H9 (cell line): ENCODE data around the gene TRIP10. TPM values are rescaled to one million over a fixed set of nuclear protein-coding genes. Genes with fewer than 3 reads are reported as not detected.

ENCODE experiments used
- DNase-seq: peaks from one replicate; pipeline ENCODE4 v3.0.0-alpha.2; 2017
- H2AFZ ChIP-seq: one replicate; pipeline ENCODE4 v1.6.1; 2013; ENCODE audit warnings: mild to moderate bottlenecking, low read length, control low read depth, moderate library complexity
- H2AK5ac ChIP-seq: 2 replicates; pipeline ENCODE4 v1.6.1; 2013; ENCODE audit warnings: low read length, control low read depth, mixed read lengths; ENCODE audit not compliant: insufficient read length
- H2BK120ac ChIP-seq: one replicate; pipeline ENCODE4 v1.6.1; 2013; ENCODE audit warnings: low read depth, mild to moderate bottlenecking, low read length, control low read depth, inconsistent platforms; ENCODE audit not compliant: poor library complexity, severe bottlenecking
- H2BK12ac ChIP-seq: 2 replicates; pipeline ENCODE4 v1.6.1; 2013; ENCODE audit warnings: low read length, control low read depth, mixed read lengths, low read depth; ENCODE audit not compliant: insufficient read length
- H2BK15ac ChIP-seq: 2 replicates; pipeline ENCODE4 v1.6.1; 2013; ENCODE audit warnings: low read depth, low read length, control low read depth
- H2BK20ac ChIP-seq: one replicate; pipeline ENCODE4 v1.6.1; 2013; ENCODE audit warnings: low read depth, mild to moderate bottlenecking, low read length, control low read depth, inconsistent platforms; ENCODE audit not compliant: poor library complexity, severe bottlenecking
- H2BK5ac ChIP-seq: 2 replicates; pipeline ENCODE4 v1.6.1; 2013; ENCODE audit warnings: low read length, control low read depth, mixed read lengths; ENCODE audit not compliant: insufficient read length
- H3K14ac ChIP-seq: 2 replicates; pipeline ENCODE4 v1.6.1; 2013; ENCODE audit warnings: low read length, control low read depth; ENCODE audit not compliant: insufficient read depth
- H3K18ac ChIP-seq: 2 replicates; pipeline ENCODE4 v1.6.1; 2013; ENCODE audit warnings: low read depth, mild to moderate bottlenecking, mixed read lengths, low read length, control low read depth; ENCODE audit not compliant: insufficient read length
- H3K23ac ChIP-seq: 2 replicates; pipeline ENCODE4 v1.6.1; 2013; ENCODE audit warnings: low read length, control low read depth, mixed read lengths, low read depth; ENCODE audit not compliant: insufficient read length
- H3K23me2 ChIP-seq: 2 replicates; pipeline ENCODE4 v1.6.1; 2013; ENCODE audit warnings: low read depth, mild to moderate bottlenecking, mixed read lengths, low read length, control low read depth; ENCODE audit not compliant: insufficient read length, poor library complexity, severe bottlenecking
- H3K27ac ChIP-seq: 2 replicates; pipeline ENCODE4 v1.5.1; 2013; ENCODE audit warnings: low read length, control low read depth, mixed read lengths, low read depth; ENCODE audit not compliant: insufficient read length
- H3K27me3 ChIP-seq: 2 replicates; pipeline ENCODE4 v1.6.1; 2013; ENCODE audit warnings: low read length, control low read depth, inconsistent platforms; ENCODE audit not compliant: insufficient read depth
- H3K4ac ChIP-seq: 2 replicates; pipeline ENCODE4 v1.6.1; 2013; ENCODE audit warnings: low read depth, mild to moderate bottlenecking, control low read depth, inconsistent platforms, low read length, moderate library complexity
- H3K4me1 ChIP-seq: 2 replicates; pipeline ENCODE4 v1.6.1; 2013; ENCODE audit warnings: low read length, control low read depth, inconsistent platforms; ENCODE audit not compliant: insufficient read depth
- H3K4me2 ChIP-seq: 2 replicates; pipeline ENCODE4 v1.6.1; 2013; ENCODE audit warnings: low read length, control low read depth, mixed read lengths; ENCODE audit not compliant: insufficient read length, insufficient read depth
- H3K56ac ChIP-seq: 2 replicates; pipeline ENCODE4 v1.6.1; 2013; ENCODE audit warnings: low read depth, mild to moderate bottlenecking, mixed read lengths, low read length, control low read depth; ENCODE audit not compliant: insufficient read length
- H3K79me1 ChIP-seq: 2 replicates; pipeline ENCODE4 v1.6.1; 2013; ENCODE audit warnings: low read depth, mild to moderate bottlenecking, moderate library complexity, low read length, control low read depth, inconsistent platforms; ENCODE audit not compliant: insufficient read depth, poor library complexity, severe bottlenecking
- H3K79me2 ChIP-seq: 2 replicates; pipeline ENCODE4 v1.6.1; 2013; ENCODE audit warnings: low read length, control low read depth, inconsistent platforms; ENCODE audit not compliant: insufficient read depth
- H3K9ac ChIP-seq: 2 replicates; pipeline ENCODE4 v1.6.1; 2013; ENCODE audit warnings: low read length, control low read depth, mixed read lengths; ENCODE audit not compliant: insufficient read length; ENCODE audit errors: extremely low read depth
- H3K9me3 ChIP-seq: one replicate; pipeline ENCODE4 v1.6.1; 2013; ENCODE audit warnings: low read depth, low read length, inconsistent platforms; ENCODE audit not compliant: control insufficient read depth
- H3T11ph ChIP-seq: one replicate; pipeline ENCODE4 v1.6.1; 2013; ENCODE audit warnings: mild to moderate bottlenecking, low read length, control low read depth, inconsistent platforms
- H4K20me1 ChIP-seq: one replicate; pipeline ENCODE4 v1.6.1; 2013; ENCODE audit not compliant: control insufficient read depth, insufficient read length, insufficient read depth
- H4K5ac ChIP-seq: 2 replicates; pipeline ENCODE4 v1.6.1; 2013; ENCODE audit warnings: low read depth, mild to moderate bottlenecking, mixed read lengths, low read length, control low read depth; ENCODE audit not compliant: insufficient read length
- H4K8ac ChIP-seq: replicated peaks from 2 replicates; pipeline ENCODE4 v1.6.1; 2013; ENCODE audit warnings: low read length, control low read depth, mixed read lengths, low read depth; ENCODE audit not compliant: insufficient read length
- H4K91ac ChIP-seq: 2 replicates; pipeline ENCODE4 v1.6.1; 2013; ENCODE audit warnings: low read depth, mild to moderate bottlenecking, moderate library complexity, mixed read lengths, low read length, control low read depth; ENCODE audit not compliant: insufficient read length
- H3K27ac Mint-ChIP-seq, 3 experiments: 2 replicates in 2 of 3; 3 replicates in 1 of 3; pipeline ENCODE4 v1.8.0; 2020 to 2021; ENCODE audit warnings: mixed read lengths in 3 of 3, mild to moderate bottlenecking in 1 of 3, moderate library complexity in 1 of 3
- H3K27me3 Mint-ChIP-seq: 2 replicates; pipeline ENCODE4 v1.8.0; 2021; ENCODE audit warnings: low read depth, mild to moderate bottlenecking, moderate library complexity, mixed read lengths
- H3K36me3 Mint-ChIP-seq, 3 experiments: 2 replicates in 2 of 3; 3 replicates in 1 of 3; pipeline ENCODE4 v1.8.0; 2020 to 2021; ENCODE audit warnings: low read depth in 3 of 3, mixed read lengths in 3 of 3; ENCODE audit not compliant: insufficient read depth in 1 of 3
- H3K4me1 Mint-ChIP-seq, 2 experiments: 2 replicates each; pipeline ENCODE4 v1.8.0; 2020; ENCODE audit warnings: mixed read lengths in 2 of 2
- H3K4me3 Mint-ChIP-seq, 2 experiments: 2 replicates in 1 of 2; 3 replicates in 1 of 2; pipeline ENCODE4 v1.8.0; 2020 to 2021; ENCODE audit warnings: mild to moderate bottlenecking in 2 of 2, mixed read lengths in 2 of 2, moderate library complexity in 1 of 2
- H3K9me3 Mint-ChIP-seq, 2 experiments: 2 replicates in 1 of 2; 3 replicates in 1 of 2; pipeline ENCODE4 v1.8.0; 2020; ENCODE audit warnings: mild to moderate bottlenecking in 2 of 2, mixed read lengths in 2 of 2, moderate library complexity in 1 of 2
- CTCF ChIP-seq: fragments of 200-600 bp; sonication (generic); conservative IDR thresholded peaks from 3 replicates; pipeline ENCODE4 v1.8.0; 2021; ENCODE audit warnings: antibody characterized with exemption, mild to moderate bottlenecking
- WGBS: extraction: QIAGEN DNeasy Blood & Tissue Kit; methylation state at CpG from one replicate; pipeline ENCODE4 v1.1.7; 2013; ENCODE audit warnings: missing lambda C conversion rate, low lambda C conversion rate, mixed read lengths; ENCODE audit not compliant: insufficient read length; ENCODE audit errors: extremely low coverage; 5-methylcytosine and 5-hydroxymethylcytosine counted together
- total RNA-seq: library from RNA; stranded (reverse); gene quantifications from 2 replicates; pipeline ENCODE4 v1.2.1, GENCODE V29; 2021

Gene TRIP10
- total RNA-seq, 1 experiment from 2014 or later, result 56.4 TPM

GRCh38 chr19:6714749-6715555, 24.5 kb upstream of the TRIP10 start:
- H3K4me3 Mint-ChIP-seq, result no peak overlapping the region
- no CpG with 5 or more reads among the region's 11 CpGs for WGBS
- peaks cover 12 to 37% of the 10 kb centered on the region in 2 experiments for H3K4me1 Mint-ChIP-seq

More at GRCh38 chr19:6714749-6715555, 24.5 kb upstream of the TRIP10 start:
- Mint-ChIP-seq H3K27ac (no peak overlapping the region), H3K27me3 (peaks cover 39% of the 10 kb centered on the region), H3K9me3 (peaks cover 7 to 11% of the 10 kb centered on the region in 2 experiments), H3K36me3 (peaks cover 0 to 4% (median 3%) of the 10 kb centered on the region in 3 experiments; a peak in 3 of 7 replicates)
- no peak overlapping the region for H3K9ac ChIP-seq
- H4K5ac ChIP-seq, result no peak overlapping the region
- H2BK120ac ChIP-seq, result no peak overlapping the region
- H3K27ac ChIP-seq, result no peak overlapping the region
- no peak overlapping the region for H3K4me2 ChIP-seq
- TF ChIP-seq CTCF, result no peak
- no peak overlapping the region for H4K91ac ChIP-seq
- no peaks in the 10 kb centered on the region; the same call in 1 of the 2 replicates for H3K4me1 ChIP-seq
- H3K23ac ChIP-seq, result no peak overlapping the region
- no peak overlapping the region for H3K14ac ChIP-seq
- no peak overlapping the region for H2AK5ac ChIP-seq
- H3K18ac ChIP-seq, result no peak overlapping the region
- H3K27me3 ChIP-seq, result no peaks in the 10 kb centered on the region; the same call in 1 of the 2 replicates
- no peaks in the 10 kb centered on the region for H3K9me3 ChIP-seq
- H3K79me1 ChIP-seq, result no peaks in the 10 kb centered on the region
- no peak overlapping the region for H4K8ac ChIP-seq
- H2BK15ac ChIP-seq, result no peak overlapping the region
- no peak for DNase-seq
- H3T11ph ChIP-seq, result no peak overlapping the region
- no peak overlapping the region for H2AFZ ChIP-seq
- no peaks in the 10 kb centered on the region for H3K23me2 ChIP-seq
- H3K79me2 ChIP-seq, result no peaks in the 10 kb centered on the region
- no peak overlapping the region for H3K56ac ChIP-seq
- no peak overlapping the region for H2BK20ac ChIP-seq
- no peak overlapping the region for H2BK5ac ChIP-seq
- no peak overlapping the region for H2BK12ac ChIP-seq
- H3K4ac ChIP-seq, result no peak overlapping the region
- no peaks in the 10 kb centered on the region for H4K20me1 ChIP-seq
